OCI-LY7 (cell line): ENCODE measurements around the gene KANSL1. TPM values are rescaled to one million over a fixed set of nuclear protein-coding genes. Genes with fewer than 3 reads are reported as not detected.

Source experiments
- BruUV-seq: library from RNA; stranded (reverse); fragments of 400-500 nt; replicated peaks from 2 replicates; lab custom pipeline; 2021; lab: Mats Ljungman, UMichigan
- CTCF ChIA-PET: fragments of 300-600 bp; sonication (Branson Sonifier 250); formaldehyde crosslinking; loops from one replicate; lab custom pipeline; 2022; ENCODE audit warnings: antibody characterized with exemption; ENCODE audit not compliant: unreplicated experiment; lab: Charles Lee
- POLR2A ChIA-PET: fragments of 300-600 bp; sonication (Branson Sonifier 250); formaldehyde crosslinking; loops from one replicate; lab custom pipeline; 2022; ENCODE audit warnings: antibody characterized with exemption; lab: Charles Lee
- DNase-seq: peaks from one replicate; pipeline ENCODE4 v3.0.0-alpha.2; 2015; ENCODE audit warnings: low spot score
- H2AFZ ChIP-seq: fragments of 200-600 bp; sonication (generic), shearing (Covaris generic); 2 replicates; pipeline ENCODE4 v1.6.1; 2014; ENCODE audit warnings: mild to moderate bottlenecking, antibody characterized with exemption, low read length, moderate library complexity
- H3K27ac ChIP-seq: fragments of 200-600 bp; sonication (generic); 2 replicates; pipeline ENCODE4 v1.5.1; 2014; ENCODE audit warnings: mixed run types, low read depth, mild to moderate bottlenecking, moderate library complexity, low read length, inconsistent platforms; ENCODE audit not compliant: poor library complexity, severe bottlenecking
- H3K36me3 ChIP-seq: fragments of 200-600 bp; sonication (generic); 2 replicates; pipeline ENCODE4 v1.6.1; 2014; ENCODE audit warnings: mild to moderate bottlenecking, antibody characterized with exemption, low read length, moderate library complexity, mixed read lengths; ENCODE audit not compliant: insufficient read depth
- H3K4me1 ChIP-seq: fragments of 200-600 bp; sonication (generic); 2 replicates; pipeline ENCODE4 v1.5.1; 2014; ENCODE audit warnings: mild to moderate bottlenecking, low read length; ENCODE audit not compliant: insufficient read depth, poor library complexity, severe bottlenecking
- H3K4me2 ChIP-seq: fragments of 200-600 bp; sonication (generic); 2 replicates; pipeline ENCODE4 v1.6.1; 2014; ENCODE audit warnings: mild to moderate bottlenecking, low read length
- H3K4me3 ChIP-seq: fragments of 200-600 bp; sonication (generic); 2 replicates; pipeline ENCODE4 v1.5.1; 2014; ENCODE audit warnings: mild to moderate bottlenecking, low read depth, low read length; ENCODE audit not compliant: poor library complexity, severe bottlenecking
- H3K79me2 ChIP-seq: fragments of 200-600 bp; sonication (generic); 2 replicates; pipeline ENCODE4 v1.6.1; 2016; ENCODE audit warnings: low read depth, mild to moderate bottlenecking, low read length, moderate library complexity, mixed read lengths; ENCODE audit not compliant: insufficient read depth
- H3K9me2 ChIP-seq: fragments of 200-600 bp; sonication (generic); 2 replicates; pipeline ENCODE4 v1.6.1; 2016; ENCODE audit warnings: mild to moderate bottlenecking, low read length, mixed read lengths; ENCODE audit not compliant: insufficient read depth
- H3K9me3 ChIP-seq: fragments of 200-600 bp; sonication (generic); 2 replicates; pipeline ENCODE4 v1.6.1; 2014; ENCODE audit warnings: mild to moderate bottlenecking, mixed run types, low read length, mixed read lengths
- H4K20me1 ChIP-seq: fragments of 200-600 bp; sonication (generic); 2 replicates; pipeline ENCODE4 v1.6.1; 2014; ENCODE audit warnings: mild to moderate bottlenecking, antibody characterized with exemption, low read length, moderate library complexity, mixed read lengths; ENCODE audit not compliant: insufficient read depth
- EZH2phosphoT487 ChIP-seq: fragments of 200-600 bp; sonication (generic); IDR thresholded peaks from 2 replicates; pipeline ENCODE4 v1.6.1; 2018; ENCODE audit warnings: low read depth, borderline replicate concordance, mild to moderate bottlenecking, mixed run types, antibody characterized with exemption, low read length, moderate library complexity, mixed read lengths
- intact Hi-C: fragments of 100-400 bp; cut with micrococcal nuclease; formaldehyde crosslinking; loops from one replicate; pipeline ENCODE4 v1.10.0; 2022; ENCODE audit not compliant: unreplicated experiment
- total RNA-seq, 2 experiments: library from RNA; depleted of rRNA in 1 of 2; stranded (reverse); fragments of >200 nt in 1 of 2; shearing (Covaris generic) in 1 of 2; gene quantifications; 2 replicates each; pipeline ENCODE4 v1.2.3, GENCODE V29; 2014 to 2022
- TF ChIP-seq, protein P1 (sequence below): fragments of 200-600 bp; sonication (generic); conservative IDR thresholded peaks from 2 replicates; pipeline ENCODE4 v1.5.1; 2014; ENCODE audit warnings: mild to moderate bottlenecking, antibody characterized with exemption, low read length, moderate library complexity, mixed read lengths

Gene KANSL1
- total RNA-seq, 2 experiments from 2014 or later = 96.9 to 129 TPM

DNA sequence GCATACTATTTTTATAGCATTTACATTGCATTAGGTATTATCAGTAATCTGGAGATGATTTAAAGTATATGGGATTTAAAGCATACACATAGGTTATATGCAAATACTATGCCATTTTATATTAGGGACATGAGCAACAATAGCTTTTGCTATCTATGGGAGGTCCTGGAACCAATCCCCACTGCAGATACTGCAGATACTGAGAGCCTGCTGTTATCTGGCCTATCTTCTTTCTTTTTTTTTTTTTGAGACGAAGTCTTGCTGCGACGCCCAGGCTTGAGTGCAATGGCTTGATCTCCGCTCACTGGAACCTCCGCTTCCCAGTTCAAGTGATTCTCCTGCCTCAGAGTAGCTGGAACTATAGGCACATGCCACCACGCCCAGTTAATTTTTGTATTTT is 156.7 kb downstream of the KANSL1 start:
- Histone ChIP-seq H3K79me2 (no peaks in the 10 kb centered on the region), H3K4me3 (no peak overlapping the region), H3K4me2 (no peak overlapping the region), H4K20me1 (no peaks in the 10 kb centered on the region), H3K36me3 (peaks cover 100% of the 10 kb centered on the region), H3K9me3 (no peaks in the 10 kb centered on the region), H3K27ac (no peak overlapping the region), H3K9me2 (no peaks in the 10 kb centered on the region), H3K4me1 (no peaks in the 10 kb centered on the region), H2AFZ (no peak overlapping the region)
- intact Hi-C loops = no loop called here
- ChIA-PET POLR2A (no interaction called here), CTCF (no interaction called here)
- no TSS peak for BruUV-seq
- TF ChIP-seq, protein P1, sequence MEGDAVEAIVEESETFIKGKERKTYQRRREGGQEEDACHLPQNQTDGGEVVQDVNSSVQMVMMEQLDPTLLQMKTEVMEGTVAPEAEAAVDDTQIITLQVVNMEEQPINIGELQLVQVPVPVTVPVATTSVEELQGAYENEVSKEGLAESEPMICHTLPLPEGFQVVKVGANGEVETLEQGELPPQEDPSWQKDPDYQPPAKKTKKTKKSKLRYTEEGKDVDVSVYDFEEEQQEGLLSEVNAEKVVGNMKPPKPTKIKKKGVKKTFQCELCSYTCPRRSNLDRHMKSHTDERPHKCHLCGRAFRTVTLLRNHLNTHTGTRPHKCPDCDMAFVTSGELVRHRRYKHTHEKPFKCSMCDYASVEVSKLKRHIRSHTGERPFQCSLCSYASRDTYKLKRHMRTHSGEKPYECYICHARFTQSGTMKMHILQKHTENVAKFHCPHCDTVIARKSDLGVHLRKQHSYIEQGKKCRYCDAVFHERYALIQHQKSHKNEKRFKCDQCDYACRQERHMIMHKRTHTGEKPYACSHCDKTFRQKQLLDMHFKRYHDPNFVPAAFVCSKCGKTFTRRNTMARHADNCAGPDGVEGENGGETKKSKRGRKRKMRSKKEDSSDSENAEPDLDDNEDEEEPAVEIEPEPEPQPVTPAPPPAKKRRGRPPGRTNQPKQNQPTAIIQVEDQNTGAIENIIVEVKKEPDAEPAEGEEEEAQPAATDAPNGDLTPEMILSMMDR = no peak
- TF ChIP-seq EZH2phosphoT487 = no peak
- no peak for DNase-seq

DNA sequence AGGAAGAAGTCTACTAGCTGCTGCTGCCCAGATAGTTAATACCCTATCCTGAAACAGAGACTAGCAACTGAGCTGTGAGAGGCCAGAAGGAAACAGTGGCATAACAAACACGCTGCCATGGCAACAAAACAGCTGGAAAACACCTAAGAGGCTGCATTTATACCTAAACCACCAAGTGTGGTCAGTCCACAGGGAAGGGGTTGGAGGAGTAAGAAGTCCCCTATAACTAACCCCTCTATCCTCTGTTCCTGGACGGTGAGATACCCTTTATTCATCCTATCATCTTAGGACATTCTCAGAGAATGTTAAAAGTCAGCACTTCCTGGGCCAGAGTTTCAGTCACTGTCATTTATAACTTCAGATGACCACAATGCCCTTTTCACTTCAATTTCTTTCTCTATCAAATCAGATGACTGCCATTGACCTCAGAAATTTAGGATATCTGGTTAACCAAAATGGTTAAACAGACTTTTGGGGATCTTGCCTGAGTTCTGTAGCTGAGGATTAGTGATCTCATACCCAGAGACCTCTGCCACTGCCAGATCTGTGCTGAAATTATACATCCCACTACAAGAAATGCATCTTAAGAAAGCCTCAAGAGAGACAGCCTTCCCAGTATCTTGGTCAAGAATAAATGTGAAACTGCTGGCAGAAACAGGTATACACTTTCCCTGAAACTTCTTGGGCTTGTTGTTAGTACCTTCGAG is 158.0 kb downstream of the KANSL1 start:
- Histone ChIP-seq H3K36me3 (peaks cover 100% of the 10 kb centered on the region), H3K4me1 (no peaks in the 10 kb centered on the region), H3K79me2 (no peaks in the 10 kb centered on the region), H3K4me2 (no peak overlapping the region), H3K27ac (no peak overlapping the region), H3K9me2 (no peaks in the 10 kb centered on the region), H3K9me3 (no peaks in the 10 kb centered on the region), H2AFZ (no peak overlapping the region), H4K20me1 (no peaks in the 10 kb centered on the region), H3K4me3 (no peak overlapping the region)
- no peak for DNase-seq
- ChIA-PET CTCF (no interaction called here), POLR2A (no interaction called here)
- BruUV-seq = no TSS peak
- intact Hi-C loops = no loop called here
- TF ChIP-seq, protein P1 = no peak
- TF ChIP-seq EZH2phosphoT487 = no peak

GRCh38 chr17:46033392-46033791 is 159.8 kb downstream of the KANSL1 start:
- TF ChIP-seq EZH2phosphoT487 = no peak
- Histone ChIP-seq H3K79me2 (no peaks in the 10 kb centered on the region), H3K4me1 (no peaks in the 10 kb centered on the region), H4K20me1 (no peaks in the 10 kb centered on the region), H3K9me3 (no peaks in the 10 kb centered on the region), H2AFZ (no peak overlapping the region), H3K4me3 (no peak overlapping the region), H3K4me2 (no peak overlapping the region), H3K27ac (no peak overlapping the region), H3K36me3 (peaks cover 97% of the 10 kb centered on the region), H3K9me2 (no peaks in the 10 kb centered on the region)
- POLR2A ChIA-PET = interaction anchor here (0.6 kb wide), 1 partner anchor 133 kb away, joined by 7 read pairs; no protein-coding TSS in a partner anchor
- CTCF ChIA-PET = no interaction called here
- no TSS peak for BruUV-seq
- no peak for DNase-seq
- intact Hi-C loops = no loop called here
